ENCODE results near the gene NELL1. TPM values are rescaled to one million over a fixed set of nuclear protein-coding genes. Genes with fewer than 3 reads are reported as not detected.

NELL1 gene
- total and polyA plus RNA-seq, 2 donors (not counting 1 experiment from before 2014, with no cell fraction given), result not detected

GRCh38 chr11:21553795-21554194, 884.4 kb downstream of the NELL1 start:
- no peak for TF ChIP-seq CTCF (conservative IDR thresholded peaks at IDR 0.05 in 1 of 2, IDR thresholded peaks at IDR 0.05 in 1 of 2; ENCODE audit: low read depth in 1 of 2, low read length in 2 of 2)
- TF ChIP-seq EZH2 (IDR thresholded peaks at IDR 0.05; ENCODE audit: low read length, missing control alignments), result no peak

GRCh38 chr11:21554284-21554683, 884.9 kb downstream of the NELL1 start:
- TF ChIP-seq CTCF (conservative IDR thresholded peaks at IDR 0.05 in 1 of 2, IDR thresholded peaks at IDR 0.05 in 1 of 2; ENCODE audit: low read depth in 1 of 2, low read length in 2 of 2) (no peak), EZH2 (IDR thresholded peaks at IDR 0.05; ENCODE audit: low read length, missing control alignments) (no peak)
- Histone ChIP-seq H3K79me2 (ENCODE audit: control insufficient read depth, insufficient read depth, low read length) (no peaks in the 10 kb centered on the region), H3K4me3 (replicated peaks in 1 of 4; ENCODE audit: control extremely low read depth in 1 of 4, insufficient read depth in 1 of 4, low read depth in 3 of 4, low read length in 4 of 4) (no peak overlapping the region), H4K20me1 (ENCODE audit: control insufficient read depth, extremely low read depth, insufficient read depth, low read length) (no peaks in the 10 kb centered on the region), H3K36me3 (ENCODE audit: control insufficient read depth, insufficient read depth, low read length) (no peaks in the 10 kb centered on the region), H3K4me1 (ENCODE audit: control insufficient read depth, extremely low read depth, insufficient read depth, low read length) (no peaks in the 10 kb centered on the region), H3K27me3 (ENCODE audit: control insufficient read depth, insufficient read depth, low read length) (no peaks in the 10 kb centered on the region), H2AFZ (ENCODE audit: low read length) (no peak overlapping the region), H3K9ac (ENCODE audit: insufficient read depth, low read length) (no peak overlapping the region), H3K9me3 (ENCODE audit: control insufficient read depth, insufficient read depth, low read depth, low read length) (no peaks in the 10 kb centered on the region), H3K27ac (ENCODE audit: insufficient read depth, low read length) (no peak overlapping the region), H3K4me2 (ENCODE audit: extremely low read depth, insufficient read depth, low read length) (no peak overlapping the region)
- no peak for DNase-seq (ENCODE audit: low read depth in 2 of 2)

More at GRCh38 chr11:21553795-21554194, 884.4 kb downstream of the NELL1 start:
- Histone ChIP-seq H3K27me3 (ENCODE audit: control insufficient read depth, insufficient read depth, low read length) (no peaks in the 10 kb centered on the region), H4K20me1 (ENCODE audit: control insufficient read depth, extremely low read depth, insufficient read depth, low read length) (no peaks in the 10 kb centered on the region), H3K36me3 (ENCODE audit: control insufficient read depth, insufficient read depth, low read length) (no peaks in the 10 kb centered on the region), H3K4me3 (replicated peaks in 1 of 4; ENCODE audit: control extremely low read depth in 1 of 4, insufficient read depth in 1 of 4, low read depth in 3 of 4, low read length in 4 of 4) (no peak overlapping the region), H3K9ac (ENCODE audit: insufficient read depth, low read length) (no peak overlapping the region), H3K27ac (ENCODE audit: insufficient read depth, low read length) (no peak overlapping the region), H2AFZ (ENCODE audit: low read length) (no peak overlapping the region), H3K4me1 (ENCODE audit: control insufficient read depth, extremely low read depth, insufficient read depth, low read length) (no peaks in the 10 kb centered on the region), H3K4me2 (ENCODE audit: extremely low read depth, insufficient read depth, low read length) (no peak overlapping the region), H3K9me3 (ENCODE audit: control insufficient read depth, insufficient read depth, low read depth, low read length) (no peaks in the 10 kb centered on the region), H3K79me2 (ENCODE audit: control insufficient read depth, insufficient read depth, low read length) (no peaks in the 10 kb centered on the region)
- DNase-seq (ENCODE audit: low read depth in 2 of 2), result no peak

- H3K9me3 ChIP-seq (ENCODE audit: control insufficient read depth, insufficient read depth, low read depth, low read length), result no peaks in the 10 kb centered on the region
- no peak overlapping the region for H3K9ac ChIP-seq (ENCODE audit: insufficient read depth, low read length)
- peak in 1 of 2 donors; percentile 0 for DNase-seq (ENCODE audit: low read depth in 2 of 2)
- no peaks in the 10 kb centered on the region for H3K4me1 ChIP-seq (ENCODE audit: control insufficient read depth, extremely low read depth, insufficient read depth, low read length)
- H4K20me1 ChIP-seq (ENCODE audit: control insufficient read depth, extremely low read depth, insufficient read depth, low read length), result no peaks in the 10 kb centered on the region
- H3K27ac ChIP-seq (ENCODE audit: insufficient read depth, low read length), result no peak overlapping the region
- H3K4me2 ChIP-seq (ENCODE audit: extremely low read depth, insufficient read depth, low read length), result no peak overlapping the region
- no peaks in the 10 kb centered on the region for H3K27me3 ChIP-seq (ENCODE audit: control insufficient read depth, insufficient read depth, low read length)
- H3K36me3 ChIP-seq (ENCODE audit: control insufficient read depth, insufficient read depth, low read length), result no peaks in the 10 kb centered on the region
- no peaks in the 10 kb centered on the region for H3K79me2 ChIP-seq (ENCODE audit: control insufficient read depth, insufficient read depth, low read length)
- no peak overlapping the region for H2AFZ ChIP-seq (ENCODE audit: low read length)
- TF ChIP-seq EZH2 (IDR thresholded peaks at IDR 0.05; ENCODE audit: low read length, missing control alignments) (no peak), CTCF (conservative IDR thresholded peaks at IDR 0.05 in 1 of 2, IDR thresholded peaks at IDR 0.05 in 1 of 2; ENCODE audit: low read depth in 1 of 2, low read length in 2 of 2) (no peak)
- H3K4me3 ChIP-seq (replicated peaks in 1 of 4; ENCODE audit: control extremely low read depth in 1 of 4, insufficient read depth in 1 of 4, low read depth in 3 of 4, low read length in 4 of 4), result no peak overlapping the region
Measured at GRCh38 chr11:21556926-21557325, 887.5 kb downstream of the NELL1 start.
